GM21717 (cell line): ENCODE results near the gene STEAP1B.
"Not testable (repeated sequence)": the region's sequence is repeated elsewhere in the genome, so short reads cannot be mapped to it uniquely, and the experiment has no call there.

Experiments used
- ATAC-seq: cut with Tn5 transposase; IDR thresholded peaks from one replicate; pipeline ENCODE4 v1.9.1; 2021; ENCODE audit warnings: mild to moderate bottlenecking, moderate library complexity; ENCODE audit not compliant: unreplicated experiment

Gene STEAP1B

GRCh38 chr7:22460363-22460988 lies 39.5 kb downstream of the STEAP1B start:
- no peak for ATAC-seq

GRCh38 chr7:22457471-22457870 lies 42.5 kb downstream of the STEAP1B start:
- no peak for ATAC-seq

GRCh38 chr7:22454446-22454845 lies 45.5 kb downstream of the STEAP1B start:
- ATAC-seq = no peak

- no peak for ATAC-seq
Observed at GRCh38 chr7:22452960-22453558, 46.9 kb downstream of the STEAP1B start.

GRCh38 chr7:22452142-22452959 lies 47.6 kb downstream of the STEAP1B start:
- ATAC-seq = no peak

DNA sequence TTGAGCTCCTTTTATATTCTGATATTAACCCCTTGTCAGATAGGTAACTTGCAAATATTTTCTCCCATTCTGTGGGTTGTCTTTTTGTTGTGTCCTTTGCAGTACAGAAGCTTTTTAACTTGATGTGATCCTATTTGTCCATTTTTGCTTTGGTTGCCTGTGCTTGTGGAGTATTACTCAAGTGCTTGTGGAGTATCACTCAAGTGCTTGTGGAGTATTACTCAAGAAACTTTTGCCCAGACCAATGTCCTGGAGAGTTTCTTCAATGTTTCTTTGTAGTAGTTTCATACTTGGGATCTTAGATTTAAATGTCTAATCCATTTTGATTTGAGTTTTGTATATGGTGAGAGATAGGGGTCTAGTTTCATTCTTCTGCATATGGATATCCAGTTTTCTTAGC lies 50.0 kb downstream of the STEAP1B start:
- not testable (repeated sequence) for ATAC-seq

- ATAC-seq = peak; percentile 82
Observed at GRCh38 chr7:22447762-22448161, 52.2 kb downstream of the STEAP1B start.

- peak; percentile 36 for ATAC-seq
Observed at GRCh38 chr7:22447008-22447407, 53.0 kb downstream of the STEAP1B start.

- ATAC-seq = no peak
Observed at GRCh38 chr7:22445853-22446252, 54.1 kb downstream of the STEAP1B start.

GRCh38 chr7:22445140-22445743 lies 54.7 kb downstream of the STEAP1B start:
- peak; percentile 33 for ATAC-seq

DNA sequence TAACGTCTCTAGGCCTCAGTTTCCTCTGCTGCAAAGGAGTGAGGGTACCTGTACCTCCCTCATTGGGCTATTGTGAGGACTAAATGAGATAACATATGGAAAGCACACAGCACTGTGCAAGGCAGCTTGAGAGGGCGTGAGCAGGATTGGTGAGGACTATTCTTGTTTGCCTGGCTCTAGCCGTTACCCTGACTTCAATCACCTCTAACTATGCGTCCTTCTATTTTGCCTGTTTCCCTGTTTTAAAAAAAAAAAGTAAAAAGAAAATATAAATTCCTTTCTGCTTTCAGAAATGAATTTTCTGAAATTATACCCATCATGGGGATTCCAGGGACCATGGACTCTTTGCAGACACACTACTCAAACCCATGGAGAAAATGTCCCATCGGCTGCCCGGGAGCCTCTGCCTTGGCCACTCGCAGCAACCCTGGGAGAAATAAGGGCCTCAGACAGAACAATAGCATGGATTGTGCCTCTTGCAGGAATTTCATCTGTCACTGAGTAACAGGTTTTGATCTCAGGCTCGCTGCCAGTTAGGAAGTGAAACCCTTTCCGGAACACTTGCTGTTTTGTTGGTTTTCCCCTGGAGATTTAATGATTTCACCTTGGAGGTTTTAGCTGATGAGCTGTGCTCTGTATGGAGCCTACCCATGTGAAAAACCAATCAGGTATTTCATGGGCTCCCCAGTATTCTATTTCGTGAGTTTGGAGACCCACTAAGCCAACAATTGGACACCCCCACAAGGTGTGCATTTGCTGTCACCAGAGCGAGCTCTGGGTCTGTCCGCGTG lies 55.6 kb downstream of the STEAP1B start:
- no peak for ATAC-seq

DNA sequence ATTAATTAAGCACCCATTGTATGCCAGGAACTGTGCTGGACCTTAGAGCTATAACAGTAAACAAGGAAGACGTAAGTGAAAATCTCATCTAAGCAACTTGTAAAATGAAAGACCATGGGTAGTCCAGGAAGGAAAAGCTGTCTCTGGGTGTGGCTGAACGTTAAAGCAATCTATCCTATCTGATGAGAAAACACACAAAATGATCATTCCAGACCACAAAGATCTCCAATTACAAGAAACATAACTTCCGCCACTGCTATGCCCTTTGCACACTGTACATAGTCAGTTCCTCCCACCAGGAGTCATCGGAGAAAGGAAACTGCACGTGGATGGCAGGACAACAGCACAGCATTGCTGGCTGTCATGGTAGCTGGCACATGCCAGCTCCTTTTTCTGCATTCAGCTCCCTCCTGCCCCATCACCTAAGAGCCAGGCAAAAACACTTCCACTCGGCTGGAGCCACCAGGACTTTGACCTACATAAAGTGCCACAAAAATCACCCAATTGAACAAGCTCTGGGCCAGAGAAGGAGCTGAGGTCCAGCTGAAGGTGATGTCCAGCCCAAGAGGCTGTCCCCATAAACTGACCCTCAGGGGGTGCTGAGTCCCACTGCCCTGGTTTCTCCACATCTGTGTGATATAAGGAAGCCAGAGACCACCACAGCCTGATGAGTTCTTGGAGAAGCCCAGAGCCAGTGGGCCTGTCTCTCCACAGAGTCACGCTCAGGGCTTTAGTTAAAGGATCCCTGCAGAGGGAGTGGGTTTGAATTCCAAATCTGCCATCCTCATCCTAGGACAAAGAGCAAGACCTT lies 56.4 kb downstream of the STEAP1B start:
- no peak for ATAC-seq

GRCh38 chr7:22442882-22443369 lies 57.1 kb downstream of the STEAP1B start:
- no peak for ATAC-seq

DNA sequence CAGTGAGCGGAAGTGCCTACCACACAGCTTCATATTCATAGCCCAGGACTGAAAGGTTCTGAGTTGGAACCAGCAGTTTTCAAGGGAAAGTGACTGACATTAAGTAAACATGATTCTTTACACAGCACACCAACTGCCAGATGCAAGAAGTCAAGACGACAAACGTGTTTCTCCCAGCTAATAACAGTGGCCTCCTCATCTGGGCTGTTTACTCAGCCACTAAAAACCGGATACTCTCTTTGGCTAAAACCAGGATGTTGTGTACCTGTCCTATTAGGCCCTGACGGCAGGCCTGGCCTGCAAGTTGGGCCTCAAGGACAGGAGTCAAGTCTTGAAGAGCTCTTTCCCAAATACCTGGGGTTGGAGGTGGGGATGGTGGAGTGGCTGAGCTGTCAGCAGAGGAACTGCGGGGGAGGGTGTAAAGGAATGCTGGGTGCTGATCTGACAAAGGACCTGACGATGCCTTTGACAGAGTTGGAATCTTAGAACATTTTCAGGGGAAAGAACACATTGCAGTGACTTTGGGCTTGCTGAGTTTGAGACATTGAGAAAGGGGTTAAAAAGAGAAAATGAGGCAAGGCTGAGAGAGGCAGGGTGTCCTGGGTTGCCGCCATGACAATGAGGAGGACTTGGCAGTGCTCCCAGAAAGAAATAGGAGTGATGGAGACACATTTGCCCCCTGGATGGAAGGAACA lies 57.7 kb downstream of the STEAP1B start:
- no peak for ATAC-seq

GRCh38 chr7:22441157-22441556 lies 58.8 kb downstream of the STEAP1B start:
- no peak for ATAC-seq

DNA sequence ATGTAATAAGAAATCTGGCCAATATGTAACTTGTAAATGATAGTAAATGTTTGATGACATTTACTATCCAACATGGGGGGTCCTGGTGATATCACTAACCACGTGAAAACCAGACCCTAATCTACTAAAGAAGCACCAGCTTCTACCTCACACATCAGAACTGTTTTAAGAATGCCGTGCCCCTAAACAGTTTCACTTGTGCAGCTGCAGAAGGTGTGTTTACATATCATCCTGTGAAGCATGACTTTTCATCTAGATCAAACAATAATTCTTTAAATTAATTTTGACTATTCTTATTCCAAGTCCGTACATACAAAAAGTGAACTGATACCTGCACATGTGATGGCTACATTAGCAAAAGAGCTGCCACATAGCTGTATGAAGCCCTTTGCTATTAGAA lies 61.0 kb downstream of the STEAP1B start:
- peak; percentile 42 for ATAC-seq

GRCh38 chr7:22436552-22436951 lies 63.4 kb downstream of the STEAP1B start:
- not testable (repeated sequence) for ATAC-seq

DNA sequence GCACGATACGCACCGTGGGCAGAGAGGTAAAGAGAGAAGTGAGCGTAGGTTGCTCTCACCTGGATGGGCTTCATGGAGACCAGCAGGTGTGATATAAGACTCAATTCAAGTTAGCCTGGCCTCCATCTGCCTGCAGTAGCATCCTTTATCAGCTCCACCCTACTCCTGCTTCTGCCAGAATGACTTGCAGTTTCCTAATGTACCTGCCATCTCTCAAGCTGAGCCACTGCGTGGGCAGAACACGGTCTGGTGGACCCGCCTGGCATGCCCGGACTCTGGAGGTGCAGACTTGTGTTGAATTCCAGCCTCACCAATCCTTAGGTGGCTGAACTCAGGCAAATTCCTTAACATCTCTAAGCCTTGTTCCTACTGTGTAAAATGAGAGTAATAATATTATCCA lies 64.3 kb downstream of the STEAP1B start:
- peak; percentile 16 for ATAC-seq

DNA sequence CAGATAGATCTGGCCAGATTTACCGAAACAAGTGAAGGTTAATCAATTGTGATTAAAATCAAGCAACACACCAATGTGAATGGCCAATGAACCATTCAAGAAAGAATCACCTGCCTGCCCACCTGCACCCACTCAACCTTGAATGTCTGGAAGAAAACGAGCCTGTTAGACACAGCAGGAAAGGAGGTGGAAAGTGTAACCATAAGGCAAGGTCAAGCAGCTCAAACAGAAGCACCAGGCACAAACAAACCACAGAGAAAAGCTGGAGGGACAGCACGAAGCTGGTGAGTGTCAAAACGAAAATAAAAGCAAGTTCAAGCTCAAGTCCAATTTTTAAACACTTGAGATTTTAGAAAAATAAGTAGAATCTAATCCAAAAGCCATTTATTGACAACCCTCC lies 64.9 kb downstream of the STEAP1B start:
- ATAC-seq = peak; percentile 84
